Left hindlimb (tissue), 1 donor: ENCODE measurements around the gene IL16.
"Not testable (repeated sequence)": the region's sequence is repeated elsewhere in the genome, so short reads cannot be mapped to it uniquely, and the experiment has no call there.

Experiments
- DNase-seq: peaks from one replicate; pipeline ENCODE4 v3.0.0-alpha.2; 2018

Gene IL16

GRCh38 chr15:81174792-81175327 is 21.8 kb upstream of the IL16 start:
- DNase-seq = no peak

DNA sequence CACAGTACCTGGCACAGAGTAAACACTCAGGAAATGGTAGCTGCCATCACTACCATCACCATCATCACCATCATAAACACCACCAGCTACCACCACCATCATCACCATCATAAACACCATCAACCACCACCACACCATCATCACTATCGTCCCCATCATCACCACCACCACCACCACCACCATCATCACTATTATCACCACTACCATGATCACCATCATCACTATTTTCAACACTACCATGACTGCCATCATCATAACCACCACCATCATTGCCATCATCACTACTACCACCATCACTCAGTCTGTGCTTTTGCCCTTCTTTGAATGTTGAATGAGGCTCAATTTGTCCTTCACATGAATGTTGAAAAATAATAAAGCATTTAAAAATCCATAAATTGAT is 21.2 kb upstream of the IL16 start:
- DNase-seq = no peak

DNA sequence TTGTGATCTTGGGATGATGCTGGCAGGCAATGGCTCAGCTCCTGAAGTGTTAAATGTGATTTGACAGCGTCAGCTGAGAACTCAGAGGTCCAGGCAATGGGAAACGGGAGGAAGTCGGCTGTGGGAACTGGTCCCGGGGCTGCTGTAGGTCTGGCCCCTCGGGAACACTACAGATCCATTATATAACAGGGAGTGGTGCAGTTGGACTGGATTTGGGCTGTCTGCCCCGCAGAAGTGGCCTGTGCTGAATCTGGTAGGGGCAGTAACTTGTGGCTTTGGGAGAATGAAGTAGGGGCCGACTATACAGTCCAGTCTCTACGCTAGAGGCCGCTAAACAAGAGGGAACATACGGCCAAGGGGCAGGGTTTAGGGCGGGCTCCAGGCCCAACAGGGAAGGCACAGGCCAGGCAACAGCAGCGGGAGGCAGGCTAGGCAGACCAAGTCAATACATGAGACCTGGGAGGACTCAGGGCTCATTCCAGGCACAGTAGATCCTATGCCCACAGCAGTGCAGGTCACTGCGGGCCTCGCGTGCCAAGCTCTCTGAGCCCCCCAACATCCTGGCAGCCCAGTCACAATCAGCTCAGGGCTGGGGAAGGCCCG is 20.3 kb upstream of the IL16 start:
- DNase-seq = no peak

GRCh38 chr15:81178365-81178764 is 18.3 kb upstream of the IL16 start:
- no peak for DNase-seq

- DNase-seq = no peak
Observed at GRCh38 chr15:81181220-81181619, 15.5 kb upstream of the IL16 start.

GRCh38 chr15:81182031-81182755 is 14.5 kb upstream of the IL16 start:
- DNase-seq = peak; percentile 53

GRCh38 chr15:81182756-81183438 is 13.8 kb upstream of the IL16 start:
- DNase-seq = no peak

- no peak for DNase-seq
Observed at GRCh38 chr15:81183439-81183775, 13.3 kb upstream of the IL16 start.

- no peak for DNase-seq
Observed at GRCh38 chr15:81184188-81184587, 12.5 kb upstream of the IL16 start.

DNA sequence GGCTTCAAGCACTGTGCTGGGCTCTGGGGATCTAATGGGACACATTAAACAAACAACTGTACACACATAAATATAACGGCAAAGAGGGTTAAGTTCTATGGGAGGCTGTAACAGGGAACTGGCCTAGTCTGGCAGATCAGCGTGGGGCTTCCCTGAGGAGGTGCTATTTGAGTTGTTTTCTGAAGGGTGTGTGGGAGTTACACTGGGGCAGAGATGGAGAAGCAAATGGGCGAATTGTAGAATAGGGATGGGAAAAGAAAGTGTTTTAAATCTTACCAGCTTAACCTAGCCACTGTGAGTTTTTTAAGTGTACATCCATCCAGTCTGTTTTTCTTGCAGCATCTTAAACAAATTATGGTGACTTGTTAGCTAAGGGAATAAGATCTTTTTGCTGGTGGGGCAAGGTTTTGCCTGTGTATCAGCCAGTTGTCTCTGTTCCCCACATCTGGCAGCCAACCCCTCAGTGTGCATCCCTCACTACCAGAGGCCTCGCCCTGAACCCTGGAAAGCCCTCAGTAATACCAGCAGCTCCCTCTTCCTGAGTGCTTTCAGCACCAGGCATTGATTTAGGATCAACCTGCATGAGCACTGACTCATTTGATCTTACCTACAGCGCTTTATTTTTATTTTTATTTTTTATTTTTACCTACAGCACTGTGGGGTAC is 10.9 kb upstream of the IL16 start:
- DNase-seq = no peak

GRCh38 chr15:81188354-81188753 is 8.3 kb upstream of the IL16 start:
- DNase-seq = no peak

GRCh38 chr15:81189583-81190283 is 6.9 kb upstream of the IL16 start:
- no peak for DNase-seq

DNA sequence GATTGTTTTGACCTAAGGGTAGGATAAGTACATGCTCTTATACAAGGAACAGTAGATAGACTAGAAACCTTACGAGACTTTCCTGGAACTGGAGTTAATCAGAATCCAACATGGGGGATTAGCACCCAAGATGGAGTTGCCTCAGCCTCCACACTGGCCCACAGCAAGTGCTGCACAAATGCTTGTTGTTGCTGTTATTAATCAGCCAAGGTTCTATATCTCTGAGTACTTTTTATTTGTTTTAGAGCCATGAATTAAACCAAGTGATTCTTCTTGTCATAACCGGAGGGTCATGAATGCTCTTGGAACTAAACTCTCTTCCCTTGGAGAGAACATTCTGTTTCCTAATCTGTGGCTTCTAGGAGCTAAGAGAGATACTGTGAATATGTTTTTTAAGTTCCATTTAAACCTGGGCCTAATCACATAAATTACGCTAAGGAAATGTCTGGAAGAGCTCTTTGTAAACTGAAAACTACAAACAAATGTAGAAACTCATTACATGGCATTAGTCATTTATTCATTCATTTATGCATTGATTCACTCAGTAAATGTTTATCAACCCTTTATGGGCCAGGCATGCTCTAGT is 5.7 kb upstream of the IL16 start:
- no peak for DNase-seq

DNA sequence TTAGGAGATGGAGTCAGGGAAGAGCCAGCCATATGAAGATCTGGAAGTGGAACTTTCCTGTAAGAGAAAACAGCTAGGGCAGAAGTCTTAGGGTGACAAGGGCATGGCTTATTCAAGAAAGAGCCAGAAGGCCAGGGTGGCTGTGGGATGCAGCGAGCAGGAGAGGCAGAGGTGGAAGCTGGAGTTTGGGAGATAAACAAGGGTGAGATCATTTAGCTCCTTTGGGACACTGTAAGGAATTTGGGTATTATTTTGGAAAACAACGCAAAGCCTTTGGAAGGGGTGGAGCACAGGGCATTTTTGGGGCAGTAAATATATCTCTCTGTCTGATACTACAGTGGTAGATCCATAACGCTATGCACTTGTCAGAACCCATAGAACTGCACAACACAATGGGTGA is 5.0 kb upstream of the IL16 start:
- DNase-seq = no peak

DNA sequence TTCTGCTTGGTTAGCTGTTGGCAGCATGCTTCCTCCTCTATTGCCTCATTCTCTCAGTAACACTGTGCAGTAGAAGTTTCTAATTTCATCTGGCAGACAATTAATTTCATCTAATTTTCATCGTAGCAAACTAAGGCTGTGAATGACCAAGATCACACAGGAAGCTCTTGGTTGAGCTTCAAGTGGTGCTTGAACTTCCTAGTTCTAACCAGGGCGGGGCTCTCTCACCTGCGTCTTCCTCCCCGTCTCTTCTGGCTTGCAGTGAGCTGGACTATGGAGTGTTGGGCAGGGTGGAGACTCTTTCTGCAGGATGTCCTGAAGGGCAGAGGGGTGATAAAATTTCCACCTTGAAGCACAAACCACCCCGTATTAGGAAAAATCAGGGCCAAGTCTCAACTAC is 2.0 kb upstream of the IL16 start:
- DNase-seq = no peak

DNA sequence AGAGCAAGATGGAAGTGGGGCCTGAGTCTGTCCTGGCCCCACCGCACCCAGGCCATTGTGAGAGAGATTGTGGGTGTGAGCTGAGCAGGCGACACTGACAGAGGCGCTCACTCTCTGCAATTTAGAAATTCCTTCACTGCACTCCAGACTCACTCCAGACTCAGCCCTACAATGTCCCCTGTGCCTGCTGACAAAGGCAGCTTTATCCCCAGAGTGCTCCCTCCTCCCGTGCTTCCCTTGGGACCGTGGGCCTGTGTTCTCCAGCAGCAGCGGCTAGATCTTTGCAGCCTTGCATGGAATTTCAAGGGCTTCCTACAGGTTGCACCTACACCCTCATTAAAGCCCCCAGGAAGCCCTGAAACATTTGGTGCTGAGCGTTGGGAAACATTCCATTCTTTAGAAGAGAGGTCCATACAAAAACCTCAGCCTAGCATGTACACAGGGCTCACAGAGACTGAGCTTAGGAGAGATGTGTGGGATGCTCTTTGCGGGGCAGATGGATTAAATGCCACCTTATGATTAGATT is 1.3 kb upstream of the IL16 start:
- no peak for DNase-seq

GRCh38 chr15:81197255-81197630 is 564 bp downstream of the IL16 start:
- DNase-seq = no peak

DNA sequence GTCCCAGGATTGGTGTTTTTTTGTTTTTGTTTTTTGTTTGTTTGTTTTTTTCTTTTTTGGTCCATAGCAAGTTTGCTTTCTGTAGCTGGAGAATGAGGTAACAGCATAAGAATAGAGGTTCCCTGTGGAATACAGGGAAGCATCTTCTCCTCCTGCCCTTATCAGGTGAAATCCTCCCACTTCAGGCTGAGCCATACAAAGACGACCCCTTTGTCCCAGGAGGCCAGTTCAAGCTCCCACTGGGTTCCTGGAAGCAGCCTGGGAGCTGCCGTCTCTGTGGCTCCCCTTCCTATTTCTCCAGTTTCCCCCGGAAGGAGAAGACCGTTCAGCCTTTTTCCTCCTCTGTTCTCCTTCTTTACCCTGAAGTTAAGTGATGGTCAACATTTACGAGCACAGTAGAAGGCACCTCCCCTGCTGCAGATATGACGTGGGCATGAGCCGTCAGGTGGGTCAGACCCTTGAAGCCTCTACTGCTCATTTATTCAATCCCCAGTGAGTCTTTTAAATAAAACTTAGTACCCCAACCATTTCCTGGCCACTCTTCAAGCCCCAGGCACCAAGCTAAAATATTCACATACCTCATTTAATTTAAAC is 1.1 kb downstream of the IL16 start:
- no peak for DNase-seq

DNA sequence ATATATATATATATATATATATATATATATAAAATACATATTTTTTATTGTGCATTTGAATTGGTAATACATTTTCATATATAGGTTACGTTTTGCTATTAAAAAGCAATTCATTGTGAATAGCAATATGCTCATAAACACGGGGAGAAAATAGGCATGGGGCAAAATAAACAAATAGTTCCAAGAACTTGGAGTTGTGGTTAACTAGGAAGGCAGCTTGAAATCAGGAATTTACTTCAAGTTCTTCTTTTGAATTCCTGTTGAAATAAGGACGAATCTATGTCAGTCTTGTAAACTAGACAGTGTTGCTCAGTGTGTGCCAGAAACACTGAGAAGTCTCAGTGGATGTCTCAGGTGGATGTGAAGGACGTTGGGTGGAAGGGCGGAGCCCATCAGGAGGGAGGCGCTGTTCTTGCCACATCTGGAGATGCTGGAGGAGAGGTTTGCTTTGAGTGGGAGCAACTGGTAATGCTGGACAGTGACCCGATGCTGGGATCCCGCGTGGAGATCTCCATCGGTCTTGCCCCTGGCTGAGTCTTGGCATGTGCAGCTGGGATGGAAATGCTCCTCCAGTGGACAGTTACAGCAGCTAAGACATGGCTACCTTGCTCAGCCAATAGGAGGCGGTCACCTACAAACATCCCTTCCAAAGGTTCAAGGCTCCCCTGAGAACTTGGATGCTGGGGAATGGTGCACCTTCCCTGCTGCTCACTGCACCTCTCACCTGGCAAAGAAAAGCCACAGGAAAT is 2.5 kb downstream of the IL16 start:
- no peak for DNase-seq

GRCh38 chr15:81206018-81206417 is 9.3 kb downstream of the IL16 start:
- DNase-seq = no peak

- not testable (repeated sequence) for DNase-seq
Observed at GRCh38 chr15:81207987-81208386, 11.3 kb downstream of the IL16 start.
